Measurements from ENCODE around the gene TMED10.
"Not testable (repeated sequence)": the region's sequence is repeated elsewhere in the genome, so short reads cannot be mapped to it uniquely, and the experiment has no call there.

The TMED10 gene

GRCh38 chr14:75140620-75141019 lies 35.8 kb downstream of the TMED10 start:
- Histone ChIP-seq H3K36me3 (ENCODE audit: control insufficient read depth, insufficient read depth, low read length) (peaks cover 3% of the 10 kb centered on the region), H3K27me3 (ENCODE audit: control insufficient read depth, insufficient read depth, low read length) (no peaks in the 10 kb centered on the region), H3K4me3 (ENCODE audit: low read depth, low read length) (no peak overlapping the region), H3K9me3 (ENCODE audit: control insufficient read depth, insufficient read depth, low read length) (no peaks in the 10 kb centered on the region), H3K4me1 (ENCODE audit: control insufficient read depth, insufficient read depth, low read length) (no peaks in the 10 kb centered on the region), H3K9ac (ENCODE audit: low read depth, low read length) (no peak overlapping the region)

GRCh38 chr14:75139185-75139584 lies 37.2 kb downstream of the TMED10 start:
- peaks cover 8% of the 10 kb centered on the region for H3K36me3 ChIP-seq (ENCODE audit: control insufficient read depth, insufficient read depth, low read length)
- H3K4me1 ChIP-seq (ENCODE audit: control insufficient read depth, insufficient read depth, low read length) = no peaks in the 10 kb centered on the region
- no peaks in the 10 kb centered on the region for H3K9me3 ChIP-seq (ENCODE audit: control insufficient read depth, insufficient read depth, low read length)
- H3K4me3 ChIP-seq (ENCODE audit: low read depth, low read length) = no peak overlapping the region
- H3K27me3 ChIP-seq (ENCODE audit: control insufficient read depth, insufficient read depth, low read length) = no peaks in the 10 kb centered on the region
- H3K9ac ChIP-seq (ENCODE audit: low read depth, low read length) = no peak overlapping the region

GRCh38 chr14:75138492-75138891 lies 37.9 kb downstream of the TMED10 start:
- Histone ChIP-seq H3K9ac (ENCODE audit: low read depth, low read length) (no peak overlapping the region), H3K4me3 (ENCODE audit: low read depth, low read length) (no peak overlapping the region), H3K36me3 (ENCODE audit: control insufficient read depth, insufficient read depth, low read length) (peaks cover 12% of the 10 kb centered on the region), H3K27me3 (ENCODE audit: control insufficient read depth, insufficient read depth, low read length) (no peaks in the 10 kb centered on the region), H3K4me1 (ENCODE audit: control insufficient read depth, insufficient read depth, low read length) (no peaks in the 10 kb centered on the region), H3K9me3 (ENCODE audit: control insufficient read depth, insufficient read depth, low read length) (no peaks in the 10 kb centered on the region)

GRCh38 chr14:75134644-75135043 lies 41.8 kb downstream of the TMED10 start:
- H3K4me1 ChIP-seq (ENCODE audit: control insufficient read depth, insufficient read depth, low read length) = no peaks in the 10 kb centered on the region
- H3K36me3 ChIP-seq (ENCODE audit: control insufficient read depth, insufficient read depth, low read length) = peaks cover 12% of the 10 kb centered on the region
- no peak overlapping the region for H3K9ac ChIP-seq (ENCODE audit: low read depth, low read length)
- no peaks in the 10 kb centered on the region for H3K27me3 ChIP-seq (ENCODE audit: control insufficient read depth, insufficient read depth, low read length)
- H3K9me3 ChIP-seq (ENCODE audit: control insufficient read depth, insufficient read depth, low read length) = no peaks in the 10 kb centered on the region
- no peak overlapping the region for H3K4me3 ChIP-seq (ENCODE audit: low read depth, low read length)

- H3K9ac ChIP-seq (ENCODE audit: low read depth, low read length) = no peak overlapping the region
- H3K9me3 ChIP-seq (ENCODE audit: control insufficient read depth, insufficient read depth, low read length) = no peaks in the 10 kb centered on the region
- H3K27me3 ChIP-seq (ENCODE audit: control insufficient read depth, insufficient read depth, low read length) = no peaks in the 10 kb centered on the region
- H3K36me3 ChIP-seq (ENCODE audit: control insufficient read depth, insufficient read depth, low read length) = peaks cover 12% of the 10 kb centered on the region
- H3K4me3 ChIP-seq (ENCODE audit: low read depth, low read length) = no peak overlapping the region
- no peaks in the 10 kb centered on the region for H3K4me1 ChIP-seq (ENCODE audit: control insufficient read depth, insufficient read depth, low read length)
These were observed 42.8 kb downstream of the TMED10 start for GRCh38 chr14:75133597-75133996.

- H3K4me3 ChIP-seq (ENCODE audit: low read depth, low read length) = no peak overlapping the region
- no peaks in the 10 kb centered on the region for H3K9me3 ChIP-seq (ENCODE audit: control insufficient read depth, insufficient read depth, low read length)
- H3K27me3 ChIP-seq (ENCODE audit: control insufficient read depth, insufficient read depth, low read length) = no peaks in the 10 kb centered on the region
- H3K4me1 ChIP-seq (ENCODE audit: control insufficient read depth, insufficient read depth, low read length) = peaks cover 4% of the 10 kb centered on the region
- H3K36me3 ChIP-seq (ENCODE audit: control insufficient read depth, insufficient read depth, low read length) = peaks cover 12% of the 10 kb centered on the region
- H3K9ac ChIP-seq (ENCODE audit: low read depth, low read length) = no peak overlapping the region
These were observed 43.9 kb downstream of the TMED10 start for GRCh38 chr14:75132382-75133086.

- Histone ChIP-seq H3K4me3 (ENCODE audit: low read depth, low read length) (no peak overlapping the region), H3K27me3 (ENCODE audit: control insufficient read depth, insufficient read depth, low read length) (no peaks in the 10 kb centered on the region), H3K36me3 (ENCODE audit: control insufficient read depth, insufficient read depth, low read length) (peaks cover 4% of the 10 kb centered on the region), H3K4me1 (ENCODE audit: control insufficient read depth, insufficient read depth, low read length) (peaks cover 4% of the 10 kb centered on the region), H3K9me3 (ENCODE audit: control insufficient read depth, insufficient read depth, low read length) (no peaks in the 10 kb centered on the region), H3K9ac (ENCODE audit: low read depth, low read length) (no peak overlapping the region)
These were observed 47.8 kb downstream of the TMED10 start for GRCh38 chr14:75128596-75128990.

GRCh38 chr14:75127903-75128595 lies 48.4 kb downstream of the TMED10 start:
- no peaks in the 10 kb centered on the region for H3K27me3 ChIP-seq (ENCODE audit: control insufficient read depth, insufficient read depth, low read length)
- peak overlapping the region; percentile 90 for H3K4me3 ChIP-seq (ENCODE audit: low read depth, low read length)
- H3K36me3 ChIP-seq (ENCODE audit: control insufficient read depth, insufficient read depth, low read length) = peaks cover 4% of the 10 kb centered on the region
- no peak overlapping the region for H3K9ac ChIP-seq (ENCODE audit: low read depth, low read length)
- no peaks in the 10 kb centered on the region for H3K9me3 ChIP-seq (ENCODE audit: control insufficient read depth, insufficient read depth, low read length)
- peaks cover 4% of the 10 kb centered on the region for H3K4me1 ChIP-seq (ENCODE audit: control insufficient read depth, insufficient read depth, low read length)

GRCh38 chr14:75127474-75127820 lies 49.0 kb downstream of the TMED10 start:
- H3K27me3 ChIP-seq (ENCODE audit: control insufficient read depth, insufficient read depth, low read length) = not testable (repeated sequence)
- peak overlapping the region; percentile 90 for H3K4me3 ChIP-seq (ENCODE audit: low read depth, low read length)

GRCh38 chr14:75126679-75127473 lies 49.5 kb downstream of the TMED10 start, which contains the start of gene NEK9:
Gene NEK9 (minus strand): TSS chr14:75127048. CDS start chr14:75126921, 127 bp downstream.
- Histone ChIP-seq H3K9ac (ENCODE audit: low read depth, low read length) (peak within 1 kb of the TSS; percentile 92), H3K4me3 (ENCODE audit: low read depth, low read length) (peak within 1 kb of the TSS; percentile 90), H3K9me3 (ENCODE audit: control insufficient read depth, insufficient read depth, low read length) (no peaks in the 10 kb centered on the region), H3K4me1 (ENCODE audit: control insufficient read depth, insufficient read depth, low read length) (peaks cover 4% of the 10 kb centered on the region), H3K27me3 (ENCODE audit: control insufficient read depth, insufficient read depth, low read length) (no peaks in the 10 kb centered on the region), H3K36me3 (ENCODE audit: control insufficient read depth, insufficient read depth, low read length) (peaks cover 4% of the 10 kb centered on the region)

More at GRCh38 chr14:75127474-75127820, 49.0 kb downstream of the TMED10 start:
- H3K9me3 ChIP-seq (ENCODE audit: control insufficient read depth, insufficient read depth, low read length); H3K4me1 ChIP-seq (ENCODE audit: control insufficient read depth, insufficient read depth, low read length); H3K36me3 ChIP-seq (ENCODE audit: control insufficient read depth, insufficient read depth, low read length): not testable (repeated sequence)
- H3K9ac ChIP-seq (ENCODE audit: low read depth, low read length) = peak overlapping the region; percentile 92

GRCh38 chr14:75126121-75126544 lies 50.3 kb downstream of the TMED10 start:
- no peaks in the 10 kb centered on the region for H3K27me3 ChIP-seq (ENCODE audit: control insufficient read depth, insufficient read depth, low read length)
- H3K9me3 ChIP-seq (ENCODE audit: control insufficient read depth, insufficient read depth, low read length) = no peaks in the 10 kb centered on the region
- peak overlapping the region; percentile 90 for H3K4me3 ChIP-seq (ENCODE audit: low read depth, low read length)
- peaks cover 4% of the 10 kb centered on the region for H3K36me3 ChIP-seq (ENCODE audit: control insufficient read depth, insufficient read depth, low read length)
- peaks cover 4% of the 10 kb centered on the region for H3K4me1 ChIP-seq (ENCODE audit: control insufficient read depth, insufficient read depth, low read length)
- H3K9ac ChIP-seq (ENCODE audit: low read depth, low read length) = peak overlapping the region; percentile 92
